Lower leg skin (tissue), 3 donors: ENCODE measurements around the gene CAP2.

ENCODE experiments used
- POLR2A ChIP-seq, 2 donors: fragments of 450-650 bp; IDR thresholded peaks; one replicate each; pipeline ENCODE4 v1.6.1; 2016 to 2017; ENCODE audit warnings: antibody characterized with exemption in 2 of 2, mild to moderate bottlenecking in 1 of 2, moderate library complexity in 1 of 2
- TF ChIP-seq, protein P1 (sequence below), 3 donors: fragments of 450-650 bp; IDR thresholded peaks; one replicate each; pipeline ENCODE4 v1.5.1; 2016; ENCODE audit warnings: antibody characterized with exemption in 3 of 3, mild to moderate bottlenecking in 3 of 3, moderate library complexity in 2 of 3

DNA sequence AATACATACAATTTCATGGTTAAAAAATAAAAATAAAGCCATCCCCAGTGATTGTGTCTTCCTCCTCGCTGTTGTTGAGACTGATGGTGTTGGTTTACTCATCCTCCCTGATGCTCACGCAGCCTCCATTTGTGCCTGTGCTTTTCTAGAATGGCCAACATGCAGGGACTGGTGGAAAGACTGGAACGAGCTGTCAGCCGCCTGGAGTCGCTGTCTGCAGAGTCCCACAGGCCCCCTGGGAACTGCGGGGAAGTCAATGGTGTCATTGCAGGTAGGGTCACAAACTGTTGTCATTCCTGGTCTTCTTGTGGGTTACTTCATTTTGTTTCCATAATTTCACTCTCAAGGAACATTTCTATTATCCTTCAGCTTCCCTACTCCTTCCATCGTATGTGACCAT lies 28.0 kb downstream of the CAP2 start:
- TF ChIP-seq, protein P1, sequence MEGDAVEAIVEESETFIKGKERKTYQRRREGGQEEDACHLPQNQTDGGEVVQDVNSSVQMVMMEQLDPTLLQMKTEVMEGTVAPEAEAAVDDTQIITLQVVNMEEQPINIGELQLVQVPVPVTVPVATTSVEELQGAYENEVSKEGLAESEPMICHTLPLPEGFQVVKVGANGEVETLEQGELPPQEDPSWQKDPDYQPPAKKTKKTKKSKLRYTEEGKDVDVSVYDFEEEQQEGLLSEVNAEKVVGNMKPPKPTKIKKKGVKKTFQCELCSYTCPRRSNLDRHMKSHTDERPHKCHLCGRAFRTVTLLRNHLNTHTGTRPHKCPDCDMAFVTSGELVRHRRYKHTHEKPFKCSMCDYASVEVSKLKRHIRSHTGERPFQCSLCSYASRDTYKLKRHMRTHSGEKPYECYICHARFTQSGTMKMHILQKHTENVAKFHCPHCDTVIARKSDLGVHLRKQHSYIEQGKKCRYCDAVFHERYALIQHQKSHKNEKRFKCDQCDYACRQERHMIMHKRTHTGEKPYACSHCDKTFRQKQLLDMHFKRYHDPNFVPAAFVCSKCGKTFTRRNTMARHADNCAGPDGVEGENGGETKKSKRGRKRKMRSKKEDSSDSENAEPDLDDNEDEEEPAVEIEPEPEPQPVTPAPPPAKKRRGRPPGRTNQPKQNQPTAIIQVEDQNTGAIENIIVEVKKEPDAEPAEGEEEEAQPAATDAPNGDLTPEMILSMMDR (IDR thresholded peaks at IDR 0.05): no peak
- TF ChIP-seq POLR2A (IDR thresholded peaks at IDR 0.05): no peak
